Stimulated activated CD4-positive, alpha-beta T cell treated with anti-CD3 and anti-CD28 coated beads, Interleukin-4, amount 100 ng/mL, for 48 hours (primary cell): ENCODE data around the gene C3orf18.

Experiments
- DNase-seq, 2 donors: peaks; one replicate each; pipeline ENCODE4 v3.0.0-alpha.2; 2020; ENCODE audit warnings: low read depth in 2 of 2

C3orf18 gene

GRCh38 chr3:50567386-50568167 is at the start of gene C3orf18:
Gene C3orf18, minus strand, starts transcription at chr3:50567747. Its CDS starts 2,048 bp downstream, at chr3:50565699.
- DNase-seq: peak; percentile 91 to 97

DNA sequence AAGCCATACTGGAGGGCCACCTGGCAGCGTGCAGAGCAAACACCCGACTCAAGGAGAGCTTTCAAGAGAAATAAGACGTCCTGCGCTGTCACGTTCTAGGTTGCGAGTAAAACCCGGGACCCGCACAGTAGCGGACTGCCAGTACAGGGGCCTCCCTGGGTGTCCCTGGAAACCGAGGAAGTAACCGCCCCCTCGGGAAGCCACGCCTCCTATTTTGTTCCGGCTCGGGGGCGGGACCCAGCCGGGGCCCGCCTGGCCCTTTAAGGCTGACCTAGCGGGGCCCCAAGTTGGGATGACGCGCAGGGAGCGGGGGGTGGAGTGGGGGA is 49.2 kb upstream of the C3orf18 start:
- DNase-seq: peak; percentile 91 to 94

DNA sequence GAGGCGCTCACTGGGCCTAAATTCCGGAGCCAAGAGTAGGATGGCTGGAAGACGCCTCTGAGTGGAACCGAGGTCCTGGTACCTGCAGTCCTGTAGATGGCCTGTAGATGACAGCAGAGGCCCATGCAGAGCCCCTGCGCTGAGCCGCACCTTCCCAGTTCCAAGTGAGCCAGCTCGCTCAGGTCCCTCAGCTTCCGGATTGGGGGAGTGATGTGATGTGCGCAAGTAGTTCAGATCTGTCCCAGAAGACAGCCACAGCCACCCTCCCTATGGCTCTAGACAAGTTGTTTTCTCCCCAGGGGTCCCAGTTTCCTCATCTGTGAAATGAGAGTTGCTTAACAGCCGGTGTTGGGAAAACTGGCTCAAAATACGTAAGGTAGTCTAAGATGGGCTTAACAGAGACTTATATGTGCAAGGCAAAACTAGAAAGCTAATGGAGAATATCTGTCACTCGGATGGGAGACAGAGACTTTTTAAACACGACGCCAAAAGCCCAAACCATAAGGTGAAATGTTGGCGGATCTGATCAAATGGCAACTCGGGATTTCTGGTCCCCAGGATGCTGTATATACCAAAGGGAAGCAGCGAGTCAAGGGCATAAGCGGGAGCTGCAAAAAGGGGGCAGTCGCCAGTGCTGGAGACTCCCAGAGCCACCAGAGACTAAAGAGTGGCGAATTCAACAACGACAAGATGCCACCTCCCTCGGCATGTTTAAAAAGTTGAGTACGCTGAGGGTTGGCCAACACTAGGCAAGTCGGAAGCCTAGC is 48.6 kb upstream of the C3orf18 start:
- peak; percentile 81 to 82 for DNase-seq

- no peak for DNase-seq
Observed at GRCh38 chr3:50615190-50615589, 47.6 kb upstream of the C3orf18 start.

- no peak for DNase-seq
Observed at GRCh38 chr3:50612970-50613846, 45.7 kb upstream of the C3orf18 start.

DNA sequence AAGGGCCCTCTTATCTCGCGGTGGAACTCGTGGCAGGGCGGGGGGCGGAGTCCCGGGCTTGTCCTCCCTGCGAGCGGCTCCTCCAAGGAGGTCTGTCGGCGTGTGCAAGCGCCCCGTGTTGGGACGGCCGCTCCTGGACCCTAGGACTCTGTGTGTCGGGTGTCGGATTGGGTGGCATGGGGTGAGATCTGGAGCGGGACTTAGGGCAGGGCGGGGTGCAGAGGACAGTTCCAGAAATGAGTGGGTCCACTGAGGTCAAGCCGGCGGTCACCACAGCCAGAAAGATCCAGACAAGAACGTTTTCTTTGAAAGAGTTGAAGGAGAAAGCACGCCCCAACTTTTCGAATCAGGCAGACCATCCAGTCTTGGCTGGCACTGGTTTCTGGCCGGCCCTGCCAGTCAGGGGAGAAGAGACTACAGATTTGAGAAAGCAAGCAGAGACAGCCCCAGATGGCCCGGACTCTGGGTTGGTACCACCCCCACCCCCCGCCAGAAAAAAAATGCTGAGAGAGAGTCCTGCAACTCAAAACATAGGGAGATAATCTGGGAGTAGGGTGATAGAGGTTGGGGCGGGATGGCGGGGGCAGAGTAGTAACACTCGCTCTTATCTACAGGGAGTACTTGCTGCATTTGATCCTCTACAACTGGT is 44.8 kb upstream of the C3orf18 start:
- DNase-seq: no peak

DNA sequence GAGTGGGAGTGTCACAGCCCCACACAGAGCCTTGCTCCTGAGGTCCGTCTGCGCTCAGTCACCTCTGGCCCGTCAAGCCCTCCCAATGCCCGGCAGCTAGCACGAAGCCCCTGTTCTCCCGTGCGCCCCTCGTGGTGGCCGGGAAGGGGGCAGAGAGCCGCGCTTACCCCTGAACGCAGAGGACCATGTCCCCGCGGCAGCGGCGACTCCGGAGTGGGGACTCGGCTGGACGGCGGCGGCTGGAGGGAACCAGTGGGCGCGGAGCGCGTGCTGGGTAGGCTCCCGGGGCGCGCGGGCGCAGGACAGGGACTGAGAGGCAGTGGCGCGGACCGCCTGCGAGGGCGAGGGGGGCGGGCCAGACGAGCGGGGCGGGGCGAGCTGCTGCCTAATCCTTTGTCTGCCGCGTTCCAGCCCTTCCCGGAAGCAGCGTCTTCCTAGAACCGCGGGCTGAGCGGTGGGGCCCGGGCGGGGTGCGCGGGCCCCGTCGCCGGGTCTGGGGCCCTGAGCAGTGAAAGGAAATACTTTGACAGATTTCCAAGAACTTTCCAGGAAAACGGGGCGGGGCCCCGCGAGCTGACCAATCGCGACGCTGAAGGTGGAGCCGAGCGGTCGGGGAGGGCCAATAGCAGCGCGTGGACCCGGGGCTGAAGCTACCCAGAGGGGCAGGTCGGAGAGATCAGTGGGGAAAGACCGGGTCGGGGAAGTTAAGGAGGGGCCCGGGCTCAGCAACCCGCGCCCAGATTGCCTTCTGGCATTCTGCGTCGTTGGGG is 44.1 kb upstream of the C3orf18 start, which contains the start of gene CISH:
Gene CISH, minus strand, starts transcription at position 311 of the 770 bp plus-strand sequence. Its CDS starts 124 bp downstream, at position 187.
- peak; percentile 96 to 98 for DNase-seq

- no peak for DNase-seq
Observed at GRCh38 chr3:50610992-50611463, 43.5 kb upstream of the C3orf18 start.

- DNase-seq: no peak
Observed at GRCh38 chr3:50610181-50610971, 42.8 kb upstream of the C3orf18 start.

DNA sequence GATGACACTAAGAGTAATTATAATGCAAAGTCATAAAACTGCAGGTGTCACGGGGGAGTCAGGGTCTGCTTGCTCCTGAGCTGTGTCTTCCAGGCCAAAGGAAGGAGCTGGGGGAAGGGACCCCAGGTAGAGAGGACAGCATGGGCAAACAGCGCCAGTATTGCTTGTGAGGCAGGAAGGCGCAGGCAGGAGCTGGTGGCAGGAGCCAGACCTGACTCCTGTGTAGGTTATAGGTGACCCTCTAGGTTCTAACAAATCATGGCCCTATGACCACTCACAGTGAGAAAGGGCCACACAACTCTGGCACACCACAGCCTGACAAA is 42.2 kb upstream of the C3orf18 start:
- no peak for DNase-seq

DNA sequence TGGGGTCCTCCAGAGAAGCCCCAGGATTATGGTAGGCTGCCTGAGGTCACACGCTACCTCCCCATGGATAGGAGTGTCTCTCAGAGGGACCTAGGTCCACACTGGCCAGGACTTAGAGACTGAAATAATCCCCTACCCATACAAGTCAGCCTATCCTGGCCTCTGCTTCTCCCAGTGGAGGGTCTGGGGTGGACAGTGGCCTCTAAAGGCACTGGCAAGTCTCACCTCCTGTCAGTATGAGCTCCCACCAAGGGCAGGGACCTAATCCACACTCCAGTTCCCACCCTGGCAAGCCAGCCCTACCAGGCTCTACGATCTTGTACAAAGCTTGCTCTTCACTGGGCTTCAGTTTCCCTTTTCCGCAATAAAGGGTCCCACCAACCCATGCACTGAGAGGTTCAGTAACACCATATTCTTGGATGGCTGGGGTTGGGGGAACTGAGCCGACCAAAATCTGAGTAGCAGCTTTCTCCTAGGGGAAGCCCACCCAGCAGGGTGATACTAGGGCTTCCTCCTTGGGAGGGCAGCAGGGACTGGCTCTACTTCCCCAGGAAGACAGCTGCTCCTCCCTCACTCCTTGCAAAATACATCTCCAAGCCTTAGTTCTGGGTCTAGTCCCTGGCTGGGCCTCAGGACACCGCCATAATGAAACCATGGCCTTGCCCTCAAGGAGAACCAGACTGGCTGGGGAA is 41.7 kb upstream of the C3orf18 start:
- no peak for DNase-seq

DNA sequence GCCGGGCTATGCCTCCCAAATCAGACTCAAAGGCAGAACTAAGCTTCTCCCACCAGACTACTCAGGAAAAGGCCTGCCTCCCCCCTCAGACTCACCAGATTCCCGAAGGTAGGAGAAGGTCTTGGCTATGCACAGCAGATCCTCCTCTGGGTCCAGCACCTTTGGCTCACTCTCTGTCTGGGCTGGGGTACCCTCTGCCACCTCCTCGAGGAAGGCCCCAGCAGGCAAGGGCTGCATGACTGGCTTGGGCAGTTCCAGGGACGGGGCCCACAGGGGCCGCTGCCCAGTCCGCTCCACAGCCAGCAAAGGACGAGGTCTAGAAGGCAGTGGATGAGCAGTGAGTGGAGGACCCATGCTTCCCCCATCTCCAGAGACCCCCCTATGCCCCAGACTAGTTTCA is 40.7 kb upstream of the C3orf18 start:
- DNase-seq: no peak

GRCh38 chr3:50607271-50608091 is 39.9 kb upstream of the C3orf18 start:
- DNase-seq: no peak

- DNase-seq: no peak
Observed at GRCh38 chr3:50606596-50606995, 39.0 kb upstream of the C3orf18 start.

GRCh38 chr3:50605901-50606326 is 38.4 kb upstream of the C3orf18 start:
- no peak for DNase-seq

DNA sequence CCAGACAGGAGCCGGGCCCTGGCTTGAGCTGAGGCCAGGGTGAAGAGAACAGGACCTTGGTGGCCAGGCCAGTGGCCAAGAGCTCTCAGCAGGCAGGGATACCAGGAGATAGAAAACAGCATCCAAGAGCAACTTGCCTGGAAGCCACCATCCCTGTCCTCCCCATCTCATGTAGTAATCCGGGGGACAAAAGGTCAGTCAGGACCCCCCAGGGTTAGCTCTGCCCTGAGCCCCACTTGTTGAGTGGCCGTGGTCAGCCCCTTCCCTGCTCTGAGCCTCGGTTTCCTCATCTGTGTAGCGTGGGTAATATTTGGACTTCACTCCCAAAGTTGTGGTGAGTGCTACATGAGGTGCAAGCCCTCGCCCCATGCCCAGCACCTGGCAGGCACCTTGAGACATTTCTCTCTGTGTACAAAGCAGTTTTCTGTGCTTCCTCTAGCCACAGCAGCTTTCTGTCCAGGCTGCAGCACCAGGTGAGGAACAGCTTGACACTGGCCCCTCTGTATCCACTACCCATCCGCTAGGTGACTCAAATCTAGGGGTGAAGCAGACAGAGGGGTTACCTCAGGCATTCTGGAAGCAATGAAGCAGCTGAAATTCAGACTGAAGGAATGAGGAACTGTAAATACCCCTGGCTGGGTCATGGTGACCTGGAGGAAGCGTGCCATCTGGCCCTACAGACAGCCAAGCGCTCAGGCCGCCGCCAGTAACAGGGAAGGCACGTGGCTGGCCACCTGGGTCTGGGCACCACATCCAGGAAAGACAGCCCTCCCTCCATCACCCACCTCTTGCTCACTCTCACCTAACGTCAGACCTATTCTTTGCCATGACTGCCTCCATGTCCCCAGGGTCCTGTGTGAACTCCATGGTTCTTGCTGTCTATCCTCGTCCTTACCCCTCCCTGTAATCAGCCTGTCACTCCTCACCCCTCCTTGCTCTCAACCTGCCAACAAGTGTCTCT is 37.4 kb upstream of the C3orf18 start:
- DNase-seq: no peak

DNA sequence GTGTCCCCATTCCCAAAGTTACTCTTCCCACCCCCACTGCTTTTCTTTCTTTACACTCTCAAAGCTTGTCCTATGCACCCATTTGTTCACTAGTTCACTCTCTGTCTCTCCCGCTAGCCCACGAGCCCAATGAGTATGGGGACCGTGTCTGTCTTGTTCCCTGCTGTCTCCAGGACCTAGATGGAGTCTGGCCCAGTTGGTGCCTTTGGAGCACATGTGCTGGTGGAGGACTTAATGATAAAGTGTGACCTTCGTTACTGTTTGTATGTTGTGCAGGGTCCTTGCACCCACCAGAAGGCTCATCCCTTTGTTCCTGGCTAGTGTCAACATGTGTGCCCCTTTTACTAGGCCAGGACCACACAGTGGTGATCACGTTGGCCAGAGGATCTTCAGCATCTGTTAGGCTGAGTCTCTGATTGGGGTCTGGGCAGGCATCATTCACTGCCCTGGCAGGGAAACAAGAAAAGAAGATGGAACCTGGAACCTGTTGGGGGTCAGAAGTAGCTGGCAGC is 36.6 kb upstream of the C3orf18 start:
- DNase-seq: no peak
